IPS-20b (cell line): Measurements from ENCODE around the gene PALLD.

ENCODE experiments used
- H3K27ac ChIP-seq: one replicate; pipeline ENCODE4 v1.5.1; 2013; ENCODE audit warnings: low read length
- H3K27me3 ChIP-seq: 2 replicates; pipeline ENCODE4 v1.6.1; 2013; ENCODE audit warnings: mild to moderate bottlenecking, low read length, inconsistent platforms; ENCODE audit not compliant: insufficient read depth
- H3K36me3 ChIP-seq: 2 replicates; pipeline ENCODE4 v1.6.1; 2013; ENCODE audit warnings: low read depth, mild to moderate bottlenecking, inconsistent platforms, low read length, moderate library complexity; ENCODE audit not compliant: insufficient read depth
- H3K4me1 ChIP-seq: 2 replicates; pipeline ENCODE4 v1.6.1; 2013; ENCODE audit warnings: mild to moderate bottlenecking, control low read depth, inconsistent platforms, low read length, moderate library complexity; ENCODE audit not compliant: insufficient read depth
- H3K4me3 ChIP-seq: 2 replicates; pipeline ENCODE4 v1.5.1; 2013; ENCODE audit warnings: mild to moderate bottlenecking, low read length, inconsistent platforms
- H3K9ac ChIP-seq: 2 replicates; pipeline ENCODE4 v1.6.1; 2013; ENCODE audit warnings: low read depth, mild to moderate bottlenecking, inconsistent platforms, low read length, moderate library complexity
- H3K9me3 ChIP-seq: 2 replicates; pipeline ENCODE4 v1.6.1; 2013; ENCODE audit warnings: mild to moderate bottlenecking, low read depth, low read length, inconsistent platforms; ENCODE audit not compliant: insufficient read depth

PALLD gene

DNA sequence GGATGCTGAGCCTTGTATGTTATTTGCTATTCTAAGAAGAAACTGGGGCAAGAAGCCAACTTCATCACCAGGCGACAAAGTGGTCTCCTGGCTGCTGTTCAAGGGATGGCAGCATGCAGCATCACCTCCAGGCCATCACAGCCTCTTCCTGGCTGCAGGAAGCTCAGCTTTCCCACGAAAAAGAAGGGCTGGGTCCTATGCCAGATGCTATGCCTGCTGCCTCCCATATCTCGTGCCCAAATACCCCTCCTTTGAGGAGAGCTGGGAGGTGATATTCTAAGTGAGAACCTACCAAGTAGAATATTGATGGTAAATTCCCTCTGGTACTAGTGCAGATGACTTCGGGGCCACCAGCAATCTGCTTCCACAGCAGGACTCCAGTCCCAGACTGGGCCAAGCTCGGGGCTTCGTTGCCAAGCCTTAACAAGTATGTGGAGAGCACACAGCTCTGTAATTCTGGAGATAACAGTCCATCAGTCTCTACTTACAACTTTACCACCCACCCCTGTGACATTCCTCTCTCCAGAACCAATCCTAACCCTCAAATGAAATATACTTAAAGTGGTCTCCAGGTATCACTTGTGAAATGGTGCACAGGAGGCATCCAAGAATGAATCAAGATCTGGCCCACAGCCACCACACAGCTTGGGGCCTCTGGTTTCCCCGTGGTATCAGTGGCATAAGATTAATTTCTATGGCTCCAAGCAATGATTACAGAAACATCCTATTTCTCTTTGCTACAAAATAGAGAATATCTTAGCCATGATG is 149.3 kb downstream of the PALLD start:
- H3K4me1 ChIP-seq, result no peaks in the 10 kb centered on the region
- no peak overlapping the region for H3K27ac ChIP-seq
- H3K36me3 ChIP-seq, result no peaks in the 10 kb centered on the region
- no peak overlapping the region for H3K4me3 ChIP-seq
- no peaks in the 10 kb centered on the region for H3K27me3 ChIP-seq
- no peaks in the 10 kb centered on the region for H3K9me3 ChIP-seq
- no peak overlapping the region for H3K9ac ChIP-seq

DNA sequence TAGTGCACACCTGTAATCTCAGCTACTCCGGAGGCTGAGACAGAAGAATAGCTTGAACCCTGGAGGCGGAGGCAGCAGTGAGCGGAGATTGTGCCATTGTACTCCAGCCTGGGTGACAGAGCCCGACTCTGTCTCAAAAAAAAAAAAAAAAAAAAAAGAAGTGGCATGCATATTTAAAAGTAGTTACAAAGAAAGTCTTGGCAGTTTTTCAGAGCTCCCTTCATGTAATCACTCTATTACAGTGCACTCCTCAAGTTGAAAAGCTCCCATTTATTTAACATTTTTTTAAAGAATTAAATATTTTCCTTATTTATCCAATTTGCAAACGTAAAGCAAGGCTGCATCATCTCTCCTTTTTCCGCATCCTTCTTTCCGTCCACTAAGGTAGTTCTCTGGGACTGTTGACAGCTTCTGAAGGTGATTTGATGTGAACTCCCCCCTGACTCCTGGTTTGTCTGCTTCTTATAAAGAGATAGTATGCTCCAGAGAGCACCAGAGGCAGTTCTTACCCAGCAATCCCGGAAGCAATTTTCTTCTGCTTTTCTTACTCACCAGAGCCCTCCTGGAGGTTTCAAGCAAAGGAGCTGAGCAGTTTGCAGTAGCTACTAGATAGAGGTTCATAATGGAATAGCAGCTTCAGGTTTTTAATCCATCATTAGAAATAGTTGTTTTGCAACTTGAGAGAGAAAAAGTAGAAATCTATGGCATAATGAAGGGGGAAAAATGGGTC is 151.0 kb downstream of the PALLD start:
- H3K27ac ChIP-seq, result no peak overlapping the region
- peaks cover 11% of the 10 kb centered on the region; the same call in 1 of the 2 replicates for H3K4me1 ChIP-seq

DNA sequence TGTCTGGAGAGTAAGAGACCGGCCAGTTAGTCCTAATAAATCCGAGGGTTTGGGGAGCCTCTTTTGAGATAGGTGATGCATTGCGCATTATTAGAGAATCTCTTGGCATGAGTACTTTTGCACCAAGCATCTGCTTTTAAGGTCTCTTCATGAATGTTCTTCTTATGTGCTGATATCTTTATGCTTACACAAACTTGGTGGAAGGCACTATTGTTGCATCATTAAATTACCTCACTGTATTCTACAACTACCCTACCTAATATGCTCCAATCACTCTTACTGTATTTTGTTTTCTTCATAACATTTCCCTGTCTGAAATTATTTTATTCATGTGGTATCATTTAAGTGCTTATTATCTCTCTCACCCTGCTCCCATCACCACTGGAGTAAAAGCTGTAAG is 151.6 kb downstream of the PALLD start:
- H3K9ac ChIP-seq, result no peak overlapping the region
- H3K4me3 ChIP-seq, result no peak overlapping the region
- H3K9me3 ChIP-seq, result no peaks in the 10 kb centered on the region
- peaks cover 11% of the 10 kb centered on the region; the same call in 1 of the 2 replicates for H3K4me1 ChIP-seq
- H3K27me3 ChIP-seq, result no peaks in the 10 kb centered on the region
- no peaks in the 10 kb centered on the region for H3K36me3 ChIP-seq
- H3K27ac ChIP-seq, result no peak overlapping the region

More for the DNA sequence above, 151.0 kb downstream of the PALLD start:
- H3K9ac ChIP-seq, result no peak overlapping the region
- H3K36me3 ChIP-seq, result no peaks in the 10 kb centered on the region
- H3K9me3 ChIP-seq, result no peaks in the 10 kb centered on the region
- no peak overlapping the region for H3K4me3 ChIP-seq
- H3K27me3 ChIP-seq, result no peaks in the 10 kb centered on the region

DNA sequence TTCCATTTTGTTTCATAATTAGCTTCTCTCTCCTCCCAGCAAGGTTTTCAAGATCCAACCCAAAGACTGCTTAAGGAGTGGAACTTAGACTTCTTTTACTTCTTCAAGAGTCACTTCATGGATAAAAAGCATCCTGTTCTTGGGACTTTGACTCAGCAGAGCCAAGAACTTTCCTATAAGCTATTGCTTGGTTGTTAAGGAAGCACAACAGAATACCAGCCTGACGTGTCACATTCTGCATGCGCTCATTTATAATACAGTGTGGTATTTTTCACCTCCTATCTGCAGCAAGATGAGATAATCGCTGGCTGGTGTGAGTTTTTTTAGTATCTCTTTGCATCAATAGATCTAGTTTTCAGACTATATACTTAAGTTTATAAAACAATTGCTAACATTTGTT is 152.1 kb downstream of the PALLD start:
- Histone ChIP-seq H3K27ac (no peak overlapping the region), H3K4me1 (peaks cover 11% of the 10 kb centered on the region; the same call in 1 of the 2 replicates), H3K9ac (no peak overlapping the region), H3K4me3 (no peak overlapping the region), H3K36me3 (no peaks in the 10 kb centered on the region), H3K27me3 (no peaks in the 10 kb centered on the region), H3K9me3 (no peaks in the 10 kb centered on the region)

DNA sequence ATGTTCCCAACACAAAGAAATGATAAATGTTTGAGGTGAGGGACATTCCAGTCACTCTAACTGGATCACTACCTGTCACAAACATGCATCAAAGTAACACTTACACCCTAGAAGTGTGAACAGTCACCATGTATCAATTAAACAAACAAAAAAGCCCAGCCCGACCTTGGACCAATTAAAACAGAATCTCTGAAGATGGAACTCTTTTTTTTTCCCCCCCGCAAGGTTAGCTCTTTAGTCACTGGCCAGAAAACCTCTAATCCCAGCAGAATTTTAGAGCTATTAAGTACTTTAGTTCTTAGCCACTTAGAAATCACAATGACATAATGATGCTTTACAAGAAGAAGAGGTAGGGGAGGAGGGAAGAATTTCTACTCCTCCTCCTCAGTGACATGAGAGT is 154.5 kb downstream of the PALLD start:
- Histone ChIP-seq H3K36me3 (no peaks in the 10 kb centered on the region), H3K9me3 (no peaks in the 10 kb centered on the region), H3K27me3 (no peaks in the 10 kb centered on the region), H3K4me3 (no peak overlapping the region), H3K4me1 (peaks cover 17% of the 10 kb centered on the region; the same call in 1 of the 2 replicates), H3K9ac (no peak overlapping the region), H3K27ac (no peak overlapping the region)

DNA sequence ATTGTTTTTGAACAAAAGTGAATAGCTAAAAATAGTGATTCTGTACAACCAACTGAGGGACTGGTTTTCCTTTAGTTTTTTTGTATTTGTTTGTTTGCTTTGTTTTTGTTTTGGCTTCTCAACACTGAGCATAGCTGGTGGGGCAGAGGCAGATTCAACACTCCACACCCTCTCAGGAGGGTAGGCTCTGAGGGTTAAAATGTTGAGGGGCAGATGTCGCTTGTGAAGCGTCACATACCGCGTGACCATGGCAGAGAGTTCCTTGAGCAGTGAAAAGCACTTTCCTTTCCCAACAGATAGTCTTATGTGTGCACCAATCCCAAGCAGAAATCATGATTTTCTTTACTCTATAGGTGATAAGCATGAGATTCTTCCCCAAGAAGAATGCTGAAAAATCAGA is 155.0 kb downstream of the PALLD start:
- no peak overlapping the region for H3K9ac ChIP-seq
- H3K27me3 ChIP-seq, result no peaks in the 10 kb centered on the region
- no peaks in the 10 kb centered on the region for H3K9me3 ChIP-seq
- no peak overlapping the region for H3K27ac ChIP-seq
- no peaks in the 10 kb centered on the region for H3K36me3 ChIP-seq
- no peak overlapping the region for H3K4me3 ChIP-seq
- H3K4me1 ChIP-seq, result peaks cover 17% of the 10 kb centered on the region; the same call in 1 of the 2 replicates

DNA sequence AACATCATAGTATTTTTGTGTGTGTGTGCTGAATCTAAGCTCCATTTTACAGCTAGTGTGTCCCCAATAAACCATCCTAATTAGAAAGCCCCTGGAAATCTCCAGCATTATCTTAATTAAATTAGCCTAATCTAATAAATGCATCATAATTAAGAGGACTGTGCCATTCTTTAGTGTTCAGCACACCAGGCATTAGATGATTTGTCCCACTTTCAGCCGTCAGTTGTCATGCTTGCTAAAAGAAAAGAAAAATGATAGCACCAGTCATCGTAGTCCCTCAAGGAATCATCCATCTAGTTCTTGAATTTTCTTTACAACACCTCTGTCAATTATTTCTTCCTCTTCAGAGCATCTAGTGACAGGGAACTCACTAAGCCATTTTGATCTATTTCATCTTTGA is 155.9 kb downstream of the PALLD start:
- H3K36me3 ChIP-seq, result no peaks in the 10 kb centered on the region
- H3K9ac ChIP-seq, result no peak overlapping the region
- no peaks in the 10 kb centered on the region for H3K27me3 ChIP-seq
- no peaks in the 10 kb centered on the region for H3K9me3 ChIP-seq
- no peak overlapping the region for H3K27ac ChIP-seq
- peaks cover 17% of the 10 kb centered on the region; the same call in 1 of the 2 replicates for H3K4me1 ChIP-seq
- H3K4me3 ChIP-seq, result no peak overlapping the region

DNA sequence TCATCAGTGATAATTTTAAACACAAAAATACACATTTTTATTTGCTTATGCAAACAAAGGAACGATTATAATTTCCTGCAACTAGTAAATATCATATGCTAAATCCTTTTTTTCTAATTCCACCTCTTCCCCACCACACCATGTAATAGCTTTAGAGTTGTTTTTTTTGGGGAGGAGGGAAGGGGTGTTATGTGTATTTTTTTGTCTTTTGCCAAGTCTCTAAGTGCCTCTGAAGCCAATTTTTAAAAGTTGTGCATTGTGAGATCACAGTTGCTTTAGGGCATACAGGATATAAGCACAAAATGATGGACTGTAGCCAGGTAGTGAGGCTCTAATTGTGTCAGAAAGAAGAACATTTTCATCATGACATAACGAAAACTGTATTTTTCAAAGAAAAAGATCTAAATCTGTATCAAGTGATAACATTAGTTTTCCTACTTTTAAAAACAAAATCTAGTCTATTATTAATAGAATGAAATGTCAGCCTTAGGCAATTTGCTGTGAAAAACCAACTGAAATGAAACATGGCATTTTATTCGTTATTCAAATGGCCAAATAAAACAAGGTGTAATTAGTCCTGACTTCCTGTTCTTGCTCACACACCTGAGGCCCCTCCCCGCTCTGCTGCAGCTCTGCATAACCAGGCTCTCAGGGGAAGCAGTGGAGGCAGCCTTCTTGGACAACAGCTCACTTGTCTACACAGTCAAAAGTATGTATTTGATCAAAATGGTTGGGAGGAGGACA is 157.4 kb downstream of the PALLD start:
- Histone ChIP-seq H3K9ac (no peak overlapping the region), H3K4me3 (no peak overlapping the region), H3K27ac (no peak overlapping the region), H3K9me3 (no peaks in the 10 kb centered on the region), H3K27me3 (no peaks in the 10 kb centered on the region), H3K36me3 (no peaks in the 10 kb centered on the region), H3K4me1 (peaks cover 17% of the 10 kb centered on the region; the same call in 1 of the 2 replicates)

DNA sequence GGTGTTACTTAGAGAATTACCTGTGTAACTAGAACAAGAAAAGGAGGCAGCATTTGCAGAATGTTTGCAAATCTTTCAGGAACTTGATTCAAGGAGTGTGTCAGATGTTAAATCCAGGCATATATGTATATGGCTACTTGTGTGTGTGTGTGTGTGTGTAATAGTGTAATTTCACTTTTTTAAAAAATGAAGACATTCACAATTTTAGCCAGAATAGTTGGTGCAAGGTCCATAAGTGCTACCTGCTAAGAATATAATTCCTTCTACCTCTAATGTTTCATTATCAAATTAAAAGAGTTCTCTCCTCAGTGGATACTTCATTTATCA is 158.0 kb downstream of the PALLD start:
- Histone ChIP-seq H3K36me3 (no peaks in the 10 kb centered on the region), H3K27me3 (no peaks in the 10 kb centered on the region), H3K4me1 (peaks cover 17% of the 10 kb centered on the region; the same call in 1 of the 2 replicates), H3K9ac (no peak overlapping the region), H3K4me3 (no peak overlapping the region), H3K27ac (no peak overlapping the region), H3K9me3 (no peaks in the 10 kb centered on the region)

DNA sequence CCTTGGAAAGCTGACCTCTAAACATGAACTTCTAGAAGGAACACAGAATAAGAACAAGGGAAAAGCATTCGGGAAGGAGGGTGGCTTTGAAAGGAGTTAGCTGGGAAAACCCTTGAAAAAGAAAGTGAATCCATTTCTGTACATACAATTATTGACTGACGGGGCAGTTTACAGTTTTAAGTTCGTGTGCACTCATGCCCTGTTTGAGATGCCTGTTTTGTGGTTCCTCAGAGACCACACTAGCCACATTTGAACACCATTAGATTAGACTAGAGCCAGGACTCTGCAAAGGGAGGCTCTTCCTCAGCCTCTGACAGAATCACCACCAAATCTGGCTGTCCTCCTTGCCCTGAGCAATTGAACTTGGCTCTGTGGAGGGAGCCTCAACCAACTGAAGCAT is 158.3 kb downstream of the PALLD start:
- H3K9me3 ChIP-seq, result no peaks in the 10 kb centered on the region
- no peak overlapping the region for H3K27ac ChIP-seq
- H3K4me3 ChIP-seq, result no peak overlapping the region
- no peak overlapping the region for H3K9ac ChIP-seq
- no peaks in the 10 kb centered on the region for H3K36me3 ChIP-seq
- H3K27me3 ChIP-seq, result no peaks in the 10 kb centered on the region
- H3K4me1 ChIP-seq, result peaks cover 17% of the 10 kb centered on the region; the same call in 1 of the 2 replicates

DNA sequence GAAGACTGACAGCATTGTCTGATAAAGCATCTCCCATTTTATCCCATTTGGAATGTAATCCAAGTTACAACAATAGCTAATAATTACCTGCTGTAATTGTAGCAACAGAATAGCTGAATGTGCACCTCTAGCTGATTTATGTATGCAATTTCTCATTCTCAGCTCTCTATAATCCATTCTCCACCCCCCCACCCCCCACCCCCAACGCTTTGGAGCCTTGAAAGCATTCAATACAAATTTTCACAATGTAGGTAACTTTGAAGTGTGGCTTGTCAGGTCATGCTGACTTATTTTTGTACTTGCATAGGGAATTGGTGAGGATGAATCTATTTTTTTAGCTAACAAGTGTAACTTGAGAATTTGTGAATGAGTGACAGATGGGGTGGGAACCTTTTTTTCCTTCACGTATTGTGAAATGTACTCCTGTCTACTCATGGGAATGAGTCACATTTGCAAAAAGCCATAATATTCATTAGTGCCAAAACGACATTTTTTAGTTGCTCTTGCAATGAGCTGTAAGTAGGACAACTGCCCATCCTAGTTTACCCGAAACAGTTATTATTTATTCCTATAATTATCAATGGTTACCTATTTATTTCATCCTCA is 159.3 kb downstream of the PALLD start:
- Histone ChIP-seq H3K9me3 (no peaks in the 10 kb centered on the region), H3K4me1 (peaks cover 17% of the 10 kb centered on the region; the same call in 1 of the 2 replicates), H3K27ac (no peak overlapping the region), H3K4me3 (no peak overlapping the region), H3K27me3 (no peaks in the 10 kb centered on the region), H3K9ac (no peak overlapping the region), H3K36me3 (no peaks in the 10 kb centered on the region)
